Right cardiac atrium (tissue), 5 donors: ENCODE data around the gene CAAP1. TPM values are rescaled to one million over a fixed set of nuclear protein-coding genes. Genes with fewer than 3 reads are reported as not detected.

Source experiments
- polyA plus RNA-seq: library from polyadenylated mRNA; stranded (reverse); fragments of 200-250 nt; gene quantifications from one replicate; pipeline ENCODE4 v1.2.3, GENCODE V29; 2013
- total RNA-seq, 4 donors: library from RNA; stranded (reverse); fragmentation: NEBNext Ultra II Directional; extraction: Animal tissue kit (Norgen Biotek cat#: 25700); gene quantifications; one replicate each; pipeline ENCODE4 v1.2.1, GENCODE V29; 2021
- donor health status: healthy with polysubstance abuse.
- donor health status: DM: no; HTN: yes; CAD: no.
- donor health status: DM: no; HTN: no; CAD: no.
- donor health status: DM: no; HTN: yes; CAD: no; lungs with severe emphysema.
- donor health status: DM: yes; HTN: yes; CAD: no.

The CAAP1 gene
- total and polyA plus RNA-seq, 5 donors = 5.9 to 14.3 (median 13.0) TPM

Other genes with a start within 250 kb of the CAAP1 start
- gene PLAA, start 54.4 kb upstream of the CAAP1 start, total RNA-seq = 10 to 100 TPM; 26.4 to 31.8 (median 28.7) TPM
- 14.9 TPM for gene PLAA, start 54.4 kb upstream of the CAAP1 start, polyA plus RNA-seq
- gene IFT74, start 63.6 kb upstream of the CAAP1 start, total RNA-seq = 10 to 100 TPM; 10.3 to 15.5 (median 11.8) TPM
- gene IFT74, start 63.6 kb upstream of the CAAP1 start, polyA plus RNA-seq = 9.3 TPM
- gene LRRC19, start 112.9 kb upstream of the CAAP1 start, total RNA-seq = not detected
- gene LRRC19, start 112.9 kb upstream of the CAAP1 start, polyA plus RNA-seq = not detected
- 10 to 100 TPM; 17.8 to 29.7 (median 23.5) TPM for gene TEK, start 216.4 kb upstream of the CAAP1 start, total RNA-seq
- gene TEK, start 216.4 kb upstream of the CAAP1 start, polyA plus RNA-seq = 10.2 TPM